Skin epidermis (tissue), 12 donors: ENCODE data around the gene TSPEAR.

Experiments
- H3K27ac ChIP-seq, 21 experiments: fragments of 200-600 bp; sonication (generic) in 11 of 21; one replicate each; pipeline ENCODE4 v1.5.0; 2020; ENCODE audit warnings: mild to moderate bottlenecking in 3 of 21, inconsistent platforms in 2 of 21, moderate library complexity in 2 of 21
- H3K4me3 ChIP-seq, 7 experiments: fragments of 200-600 bp; sonication (generic) in 2 of 7; one replicate each; pipeline ENCODE4 v1.5.0; 2020; ENCODE audit warnings: inconsistent platforms in 2 of 7, mild to moderate bottlenecking in 2 of 7, moderate library complexity in 1 of 7

Gene TSPEAR

DNA sequence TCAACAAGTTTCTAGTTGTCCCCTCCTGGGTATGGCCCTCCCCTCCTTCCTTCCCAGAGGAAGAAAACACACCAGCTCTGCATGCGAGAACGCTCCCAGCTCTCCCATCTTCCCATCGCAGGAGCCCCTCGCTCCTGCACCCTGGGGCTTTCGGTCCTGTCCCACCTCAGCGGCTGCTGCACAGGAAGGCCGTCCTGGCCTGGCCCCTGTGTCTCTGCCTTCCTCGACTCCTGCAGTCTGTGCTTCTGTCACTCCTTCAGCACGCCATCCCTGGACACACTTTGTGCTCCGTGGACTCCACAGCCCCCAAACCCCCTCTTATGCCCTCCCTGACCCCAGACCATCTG is 194.6 kb downstream of the TSPEAR start:
- Histone ChIP-seq H3K4me3 (no peak overlapping the region), H3K27ac (no peak overlapping the region)

- no peak overlapping the region for H3K27ac ChIP-seq
- H3K4me3 ChIP-seq, result no peak overlapping the region
These were observed 195.0 kb downstream of the TSPEAR start for GRCh38 chr21:44516342-44516741.

DNA sequence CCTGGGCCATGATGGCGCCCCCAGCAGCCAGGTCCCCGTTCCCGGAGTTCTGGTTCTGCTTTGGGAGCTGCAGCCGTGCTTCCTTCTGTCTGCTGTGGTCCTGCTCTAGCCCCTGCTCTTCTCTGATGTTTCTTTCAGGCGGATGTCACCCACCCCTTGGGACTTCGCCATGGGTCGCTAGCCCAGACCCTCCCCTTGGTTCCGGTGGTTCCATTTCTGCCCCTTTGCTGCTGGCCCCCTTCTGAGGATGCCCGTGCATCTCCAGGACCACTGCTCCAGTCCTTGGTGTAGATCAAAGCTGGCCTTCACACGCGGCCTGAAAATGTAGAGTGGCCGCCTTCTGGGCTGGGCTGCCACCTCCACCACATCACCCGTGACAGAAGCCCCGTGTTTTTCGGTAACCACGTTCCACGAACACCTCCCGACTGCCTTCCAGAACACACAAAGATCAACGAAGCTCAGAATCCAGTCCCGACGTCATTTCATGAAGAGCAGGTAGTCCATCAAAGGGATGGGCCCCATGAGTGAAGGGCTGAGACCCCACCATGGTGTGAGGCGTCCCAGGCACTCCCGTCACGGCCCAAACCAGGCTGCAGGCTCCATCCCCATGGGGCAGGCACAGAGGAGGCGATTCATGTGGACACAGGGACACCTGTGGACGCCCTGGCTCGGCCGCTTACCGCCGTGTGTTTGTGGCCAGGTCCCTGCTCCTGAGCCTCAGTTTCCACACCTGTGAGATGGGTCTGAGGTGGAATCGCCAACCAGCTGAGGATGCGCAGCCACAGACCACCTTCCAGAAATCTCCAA is 195.8 kb downstream of the TSPEAR start:
- no peak overlapping the region for H3K27ac ChIP-seq
- no peak overlapping the region for H3K4me3 ChIP-seq

DNA sequence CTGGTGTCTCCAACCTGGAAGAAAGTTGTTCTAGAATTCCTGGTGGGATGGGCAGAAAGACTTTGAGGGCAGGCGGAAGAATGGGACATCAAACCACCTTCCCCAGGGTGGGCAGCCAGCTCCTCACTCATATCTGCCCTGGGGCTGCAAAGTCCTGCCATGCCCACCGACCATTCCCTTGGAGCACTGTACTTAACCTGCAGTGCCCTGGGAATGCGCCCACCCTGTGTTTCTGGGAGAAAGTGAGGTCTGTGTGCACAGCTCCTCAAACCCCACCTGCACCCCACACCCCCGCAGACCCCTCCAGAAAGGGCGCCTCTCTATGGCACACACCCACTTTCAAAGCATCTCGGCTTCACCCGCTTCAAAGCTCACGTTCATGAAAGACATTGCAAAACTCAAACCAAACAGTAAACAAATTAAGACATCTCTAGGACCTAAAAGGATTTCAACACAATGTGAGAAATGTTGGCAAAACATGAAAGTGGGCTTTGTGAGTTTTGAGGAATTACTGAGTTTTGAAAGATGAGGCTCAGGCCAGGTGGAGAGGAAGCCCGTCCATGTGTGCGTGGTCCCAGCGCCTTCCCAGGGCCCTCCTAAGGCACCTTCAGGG is 196.5 kb downstream of the TSPEAR start:
- Histone ChIP-seq H3K27ac (no peak overlapping the region), H3K4me3 (no peak overlapping the region)

- no peak overlapping the region for H3K4me3 ChIP-seq
- no peak overlapping the region for H3K27ac ChIP-seq
These were observed 197.2 kb downstream of the TSPEAR start for GRCh38 chr21:44514218-44514520.

GRCh38 chr21:44513389-44514217 is 197.8 kb downstream of the TSPEAR start:
- Histone ChIP-seq H3K27ac (no peak overlapping the region), H3K4me3 (no peak overlapping the region)

DNA sequence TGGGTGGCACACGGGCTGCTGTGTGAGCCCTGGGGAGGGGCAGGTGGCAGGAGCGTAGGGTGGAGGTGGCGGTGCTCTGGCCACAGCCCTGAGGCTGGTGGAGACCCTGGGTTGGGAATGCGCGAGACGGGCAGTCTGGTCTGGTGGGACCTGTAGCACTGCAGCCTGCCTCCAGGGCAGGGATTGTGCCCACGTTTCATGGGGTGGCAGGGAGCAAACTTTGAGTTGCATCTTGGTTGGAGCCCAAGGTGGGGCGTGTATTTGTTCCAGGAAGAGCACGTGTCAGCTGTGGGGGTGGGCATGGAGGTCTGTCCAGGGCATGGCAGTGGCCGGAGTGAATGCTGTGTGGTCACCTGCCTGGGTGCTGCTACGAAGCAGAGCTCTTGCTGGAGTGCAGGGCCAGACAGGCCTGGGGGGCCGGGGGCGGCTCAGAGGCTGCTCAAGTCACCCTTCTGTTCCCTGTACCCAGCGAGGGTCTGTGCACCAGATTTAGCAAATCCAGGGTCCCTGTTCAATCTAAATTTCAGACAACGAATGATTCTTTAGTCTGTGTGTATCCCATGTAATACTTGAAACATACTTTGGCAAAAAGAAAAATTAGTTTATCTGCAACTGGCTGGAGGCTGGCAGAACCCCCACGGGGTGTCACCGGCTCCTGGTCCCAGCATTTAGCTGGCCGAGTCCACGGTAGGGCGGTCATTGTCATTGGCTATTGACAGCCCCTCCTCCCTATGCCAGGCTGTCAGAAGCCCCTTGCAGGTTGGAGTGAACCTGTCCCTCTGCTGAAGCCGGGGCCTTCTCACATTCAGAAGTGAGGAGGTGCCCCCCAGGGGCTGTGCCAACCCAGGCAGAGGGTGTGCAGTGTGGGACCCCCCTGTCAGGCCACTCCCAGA is 198.6 kb downstream of the TSPEAR start:
- H3K4me3 ChIP-seq, result no peak overlapping the region
- no peak overlapping the region for H3K27ac ChIP-seq

DNA sequence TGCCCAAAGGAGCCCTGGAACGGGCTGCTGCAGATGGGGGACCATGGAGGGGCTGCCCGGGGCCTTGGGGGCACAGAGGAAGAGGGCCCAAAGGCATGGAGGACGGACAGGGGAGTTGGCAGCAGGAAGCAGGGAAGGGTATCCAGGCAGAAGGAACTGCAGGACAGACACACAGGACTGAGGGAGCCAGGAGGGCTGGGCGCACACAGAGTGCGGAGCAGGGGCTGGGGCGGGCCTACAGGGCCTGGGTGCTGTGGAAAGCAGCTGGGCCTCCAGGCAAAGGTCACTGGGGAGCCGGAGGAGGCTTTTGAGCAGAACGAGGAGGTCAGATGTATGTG is 199.5 kb downstream of the TSPEAR start:
- no peak overlapping the region for H3K4me3 ChIP-seq
- H3K27ac ChIP-seq, result no peak overlapping the region

DNA sequence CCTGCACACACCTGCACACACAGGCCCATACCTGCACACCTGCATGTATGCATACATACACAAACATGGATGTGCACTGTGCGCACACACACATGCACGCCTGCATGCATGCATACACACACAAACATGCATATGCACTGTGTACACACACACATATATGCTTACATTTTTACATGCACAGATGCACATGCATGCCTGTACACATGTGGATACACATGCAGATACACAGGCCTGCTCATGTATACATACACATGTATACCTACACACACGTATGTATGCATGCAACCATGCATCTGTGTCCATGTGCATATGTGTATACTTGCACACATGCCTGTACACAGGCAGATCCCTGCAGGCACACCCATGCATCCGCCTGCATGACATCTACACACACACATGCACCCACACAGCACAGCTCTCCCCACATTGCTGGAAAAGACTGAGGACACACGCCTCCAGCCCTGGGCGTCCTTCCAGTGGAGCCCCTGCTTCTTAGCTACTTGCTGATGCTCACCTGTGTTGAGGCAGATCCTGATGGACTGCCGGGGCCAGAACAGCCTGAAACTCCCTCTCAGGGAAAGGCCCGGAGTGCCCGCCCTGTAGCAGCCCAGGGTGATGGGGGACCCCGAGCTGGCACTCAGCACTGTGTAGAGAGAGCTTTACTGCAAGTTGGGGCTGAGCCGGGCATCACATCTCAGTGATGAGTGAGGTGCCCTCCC is 200.0 kb downstream of the TSPEAR start:
- H3K27ac ChIP-seq, result no peak overlapping the region
- no peak overlapping the region for H3K4me3 ChIP-seq

DNA sequence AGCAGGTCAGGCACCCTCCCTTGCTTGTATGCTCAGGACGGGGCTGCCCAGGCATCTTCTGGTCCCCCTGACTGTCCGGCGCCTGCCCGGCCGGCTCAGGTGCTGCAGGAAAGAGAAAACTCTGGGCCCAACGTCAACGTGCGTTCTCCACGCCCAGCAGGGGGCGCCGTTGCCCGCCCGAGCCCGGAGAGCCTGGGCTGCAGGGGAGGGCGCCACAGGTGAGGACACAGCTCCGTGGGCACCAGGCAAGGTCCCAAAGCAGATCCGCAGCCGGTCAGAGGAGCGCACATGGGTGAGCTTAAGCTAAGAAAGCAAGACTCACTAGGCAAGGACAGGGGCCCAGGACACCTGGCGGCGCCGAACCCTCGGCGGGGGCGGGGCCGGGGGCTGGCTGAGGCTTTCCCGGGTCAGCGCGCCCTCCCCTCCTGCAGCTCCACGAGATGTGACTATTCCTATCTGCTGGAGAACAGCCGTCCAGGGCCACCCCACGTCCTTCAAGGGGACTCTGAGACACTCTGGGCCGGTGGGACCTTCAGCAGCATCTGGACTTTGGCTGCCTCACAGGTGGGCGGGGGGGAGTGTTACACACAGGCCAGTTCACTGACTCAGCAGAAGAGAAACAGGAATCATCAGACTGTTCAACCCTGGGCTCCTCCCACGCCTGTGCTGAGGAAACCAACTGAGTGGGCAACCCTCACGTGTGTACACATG is 200.7 kb downstream of the TSPEAR start:
- Histone ChIP-seq H3K27ac (no peak overlapping the region), H3K4me3 (peak overlapping the region in 3 of 7 experiments; percentile 11 to 29 (median 26))

DNA sequence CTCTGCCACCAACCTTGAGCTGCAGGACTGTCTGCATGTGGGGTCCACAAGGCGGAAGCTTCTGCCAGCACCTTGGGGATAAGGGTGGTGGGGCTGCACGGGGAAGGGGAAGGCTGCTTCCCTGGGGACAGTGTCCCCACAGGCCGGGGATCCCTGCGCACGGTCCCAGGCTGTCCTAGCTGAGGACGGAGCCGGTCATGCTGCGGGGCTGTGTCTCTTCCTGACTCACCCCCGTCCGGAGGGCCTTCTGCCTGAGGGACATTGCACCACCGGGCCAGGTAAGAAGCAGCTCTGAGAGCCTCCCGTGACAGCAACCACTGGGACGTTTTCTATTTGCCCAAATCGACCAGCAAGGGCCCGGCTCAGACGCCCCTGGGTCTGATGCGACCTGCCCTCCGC is 201.3 kb downstream of the TSPEAR start:
- Histone ChIP-seq H3K4me3 (no peak overlapping the region), H3K27ac (no peak overlapping the region)

DNA sequence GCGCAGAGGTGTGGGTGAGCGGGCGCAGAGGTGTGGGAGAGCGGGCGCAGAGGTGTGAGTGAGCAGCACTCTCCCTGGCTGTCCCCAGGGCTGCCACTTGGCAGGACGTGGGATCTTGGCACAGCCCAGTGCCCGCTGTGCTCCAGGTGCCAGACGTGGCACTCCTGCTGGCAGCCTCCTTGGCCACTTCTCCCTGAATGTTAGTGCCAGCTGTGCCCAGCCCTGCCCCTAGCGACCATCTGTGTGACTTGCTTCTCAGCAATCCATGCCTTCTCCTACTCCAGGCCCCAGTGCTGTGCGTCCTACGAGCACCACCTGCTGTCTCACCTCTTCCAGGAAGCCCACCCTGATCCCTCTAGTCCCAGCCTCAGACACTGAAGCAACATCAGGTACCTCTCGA is 201.8 kb downstream of the TSPEAR start:
- Histone ChIP-seq H3K4me3 (no peak overlapping the region), H3K27ac (no peak overlapping the region)

GRCh38 chr21:44508711-44509445 is 202.5 kb downstream of the TSPEAR start:
- Histone ChIP-seq H3K4me3 (no peak overlapping the region), H3K27ac (no peak overlapping the region)

DNA sequence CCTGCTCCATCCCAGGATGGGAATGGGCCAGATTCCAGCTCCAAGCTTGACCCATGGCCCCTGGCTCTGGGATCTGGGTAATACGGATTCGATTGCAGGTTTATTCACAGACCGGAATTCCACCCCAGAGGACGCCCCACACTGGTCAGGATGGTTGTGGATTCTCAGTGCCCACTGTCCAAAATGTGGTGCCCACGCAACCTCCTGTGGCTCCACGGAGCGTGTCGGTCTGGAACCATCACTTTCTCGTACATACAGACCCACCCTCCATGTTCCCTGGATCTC is 203.0 kb downstream of the TSPEAR start:
- Histone ChIP-seq H3K27ac (no peak overlapping the region), H3K4me3 (no peak overlapping the region)

GRCh38 chr21:44507673-44508425 is 203.5 kb downstream of the TSPEAR start:
- no peak overlapping the region for H3K4me3 ChIP-seq
- no peak overlapping the region for H3K27ac ChIP-seq

GRCh38 chr21:44506279-44507255 is 204.8 kb downstream of the TSPEAR start:
- no peak overlapping the region for H3K4me3 ChIP-seq
- no peak overlapping the region for H3K27ac ChIP-seq
